Aorta (tissue), 5 donors: ENCODE data around the gene RGS19. TPM values are rescaled to one million over a fixed set of nuclear protein-coding genes. Genes with fewer than 3 reads are reported as not detected.
A peak's percentile ranks its signal among the peaks of the same experiment; 100 is the strongest.

Experiments
- ATAC-seq: fragments of 200-7000 bp; cut with Tn5 transposase; one replicate; pipeline ENCODE4 v1.9.1; 2022; ENCODE audit warnings: moderate library complexity; ENCODE audit not compliant: low FRiP score
- DNase-seq, 2 donors: peaks; one replicate each; pipeline ENCODE4 v3.0.0-alpha.2; 2020
- H3K27ac ChIP-seq, 2 donors: one replicate each; pipeline ENCODE4 v1.5.1; 2013; ENCODE audit warnings: low read length in 2 of 2, mild to moderate bottlenecking in 2 of 2, moderate library complexity in 2 of 2, control low read depth in 1 of 2, inconsistent platforms in 1 of 2, low read depth in 1 of 2
- H3K27me3 ChIP-seq, 2 donors: one replicate each; pipeline ENCODE4 v1.6.1; 2013; ENCODE audit warnings: control low read depth in 1 of 2, low read length in 1 of 2, mild to moderate bottlenecking in 1 of 2, moderate library complexity in 1 of 2; ENCODE audit not compliant: insufficient read depth in 2 of 2, control insufficient read depth in 1 of 2
- H3K36me3 ChIP-seq, 2 donors: one replicate each; pipeline ENCODE4 v1.6.1; 2013; ENCODE audit warnings: control low read depth in 1 of 2, low read length in 1 of 2, mild to moderate bottlenecking in 1 of 2; ENCODE audit not compliant: insufficient read depth in 2 of 2, control insufficient read depth in 1 of 2
- H3K4me1 ChIP-seq, 2 donors: one replicate each; pipeline ENCODE4 v1.6.1; 2013; ENCODE audit warnings: low read length in 2 of 2, control low read depth in 1 of 2, mild to moderate bottlenecking in 1 of 2, moderate library complexity in 1 of 2; ENCODE audit not compliant: insufficient read depth in 2 of 2, control insufficient read depth in 1 of 2
- H3K4me3 ChIP-seq, 2 donors: one replicate each; pipeline ENCODE4 v1.5.1; 2013; ENCODE audit warnings: low read length in 2 of 2, control low read depth in 1 of 2, mild to moderate bottlenecking in 1 of 2
- H3K9me3 ChIP-seq: one replicate; pipeline ENCODE4 v1.6.1; 2013; ENCODE audit warnings: mild to moderate bottlenecking, low read length; ENCODE audit not compliant: control insufficient read depth
- whole genome bisulfite sequencing, 2 donors: extraction: QIAGEN DNeasy Blood & Tissue Kit; methylation state at CpG; one replicate each; pipeline ENCODE4 v1.1.7; 2013; 5-methylcytosine and 5-hydroxymethylcytosine counted together
- intact Hi-C, 2 donors: fragments of 100-400 bp; cut with DNase I; formaldehyde crosslinking; loops; one replicate each; pipeline versions ENCODE4 v1.14.2 to v1.15.0; 2022
- polyA plus RNA-seq, 2 donors: library from polyadenylated mRNA; stranded (reverse); fragments of 200-250 nt; gene quantifications; one replicate each; pipeline ENCODE4 v1.2.3, GENCODE V29; 2013
- total RNA-seq, 2 donors: library from RNA; stranded (reverse); fragmentation: NEBNext Ultra II Directional; extraction: Animal tissue kit (Norgen Biotek cat#: 25700); gene quantifications; one replicate each; pipeline ENCODE4 v1.2.1, GENCODE V29; 2021
- donor health status: healthy with polysubstance abuse.
- donor health status: Bipolar disorder and iron deficiency.
- donor health status: DM: no; HTN: no; CAD: no.
- donor health status: DM: no; HTN: no; CAD: no.
- donor health status: DM: yes; HTN: yes; CAD: no.

RGS19 gene
- total and polyA plus RNA-seq, 4 donors: 10.8 to 23.8 (median 19.6) TPM

DNA sequence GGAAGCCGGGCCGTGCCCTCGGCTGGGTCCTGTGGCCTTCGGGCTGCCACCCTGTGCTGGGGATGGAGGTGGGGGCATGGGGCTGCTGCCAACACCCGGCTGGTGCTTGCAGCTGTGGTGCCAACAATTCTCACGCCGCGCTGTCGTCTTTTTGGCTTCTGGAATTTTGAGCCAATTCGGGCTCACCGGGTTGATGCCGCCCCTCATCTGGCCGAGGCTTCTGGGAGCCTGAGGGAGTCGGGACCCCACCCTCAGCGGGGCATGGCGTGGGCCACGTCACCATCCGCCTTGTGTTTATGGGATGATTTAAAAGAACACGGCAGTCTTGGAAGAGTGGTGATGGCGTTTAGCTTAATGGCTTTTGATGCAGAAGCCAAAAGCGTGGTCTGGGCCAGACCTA is 36.7 kb upstream of the RGS19 start:
- H3K36me3 ChIP-seq: no peaks in the 10 kb centered on the region
- ATAC-seq (no peak), DNase-seq (peak in 1 of 2 donors; percentile 69)
- no peak overlapping the region for H3K4me3 ChIP-seq
- no peak overlapping the region for H3K27ac ChIP-seq
- 77 to 80% methylated on average over 21 of the region's 21 CpGs for WGBS, 2 donors
- intact Hi-C loops: no loop called here
- H3K9me3 ChIP-seq: no peaks in the 10 kb centered on the region
- H3K27me3 ChIP-seq: no peaks in the 10 kb centered on the region
- H3K4me1 ChIP-seq: no peaks in the 10 kb centered on the region

DNA sequence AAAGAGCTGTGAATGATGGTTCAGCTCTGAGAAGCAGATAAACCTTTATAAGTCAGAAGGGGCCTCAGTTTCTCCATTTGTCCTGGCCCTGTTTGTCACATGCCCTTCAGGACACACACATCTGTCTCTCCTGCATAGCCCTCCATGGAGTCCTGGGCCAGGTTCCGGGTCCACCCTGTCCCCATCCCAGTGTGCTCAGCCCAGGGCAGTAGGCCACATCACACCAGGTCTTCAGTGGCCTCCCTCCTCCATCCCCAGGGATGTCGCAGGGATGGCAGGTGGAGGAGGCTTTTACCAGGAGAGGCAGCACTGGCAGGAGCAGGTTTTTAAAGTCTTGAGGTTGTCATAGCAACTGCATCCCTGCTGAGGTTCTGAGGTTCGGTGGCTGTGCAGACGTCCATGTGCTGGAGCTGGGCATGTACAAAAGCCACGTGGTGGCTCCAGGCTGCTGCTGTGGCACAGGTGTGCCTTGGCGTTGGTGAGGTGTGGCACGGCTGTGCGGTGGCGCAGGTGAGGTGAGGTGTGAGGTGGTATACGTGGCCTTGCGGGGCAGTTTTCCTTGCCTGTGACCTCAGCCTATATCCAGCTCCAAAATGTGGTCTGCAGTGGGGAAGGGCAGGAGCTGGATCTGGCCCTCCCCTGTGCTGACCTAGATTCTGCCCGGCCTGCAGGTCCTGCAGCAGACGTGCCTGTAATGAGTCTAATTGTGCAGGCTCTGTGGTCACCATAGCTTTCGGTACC is 36.0 kb upstream of the RGS19 start:
- Histone ChIP-seq H3K4me3 (no peak overlapping the region), H3K4me1 (no peaks in the 10 kb centered on the region), H3K9me3 (no peaks in the 10 kb centered on the region), H3K27me3 (no peaks in the 10 kb centered on the region), H3K27ac (no peak overlapping the region), H3K36me3 (no peaks in the 10 kb centered on the region)
- ATAC-seq (no peak), DNase-seq (peak in 1 of 2 donors; percentile 63)
- 74% methylated on average over 14 of the region's 14 CpGs for WGBS, 2 donors
- intact Hi-C loops: no loop called here

- 77 to 81% methylated on average over 14 of the region's 14 CpGs for WGBS, 2 donors
- H3K36me3 ChIP-seq: no peaks in the 10 kb centered on the region
- no peak overlapping the region for H3K4me3 ChIP-seq
- no peak overlapping the region for H3K27ac ChIP-seq
- intact Hi-C loops: no loop called here
- peak in 1 of 2 donors; percentile 66 for DNase-seq
- ATAC-seq: no peak
- H3K9me3 ChIP-seq: no peaks in the 10 kb centered on the region
- no peaks in the 10 kb centered on the region for H3K4me1 ChIP-seq
- H3K27me3 ChIP-seq: no peaks in the 10 kb centered on the region
Observed at GRCh38 chr20:64114356-64114971, 35.1 kb upstream of the RGS19 start.

DNA sequence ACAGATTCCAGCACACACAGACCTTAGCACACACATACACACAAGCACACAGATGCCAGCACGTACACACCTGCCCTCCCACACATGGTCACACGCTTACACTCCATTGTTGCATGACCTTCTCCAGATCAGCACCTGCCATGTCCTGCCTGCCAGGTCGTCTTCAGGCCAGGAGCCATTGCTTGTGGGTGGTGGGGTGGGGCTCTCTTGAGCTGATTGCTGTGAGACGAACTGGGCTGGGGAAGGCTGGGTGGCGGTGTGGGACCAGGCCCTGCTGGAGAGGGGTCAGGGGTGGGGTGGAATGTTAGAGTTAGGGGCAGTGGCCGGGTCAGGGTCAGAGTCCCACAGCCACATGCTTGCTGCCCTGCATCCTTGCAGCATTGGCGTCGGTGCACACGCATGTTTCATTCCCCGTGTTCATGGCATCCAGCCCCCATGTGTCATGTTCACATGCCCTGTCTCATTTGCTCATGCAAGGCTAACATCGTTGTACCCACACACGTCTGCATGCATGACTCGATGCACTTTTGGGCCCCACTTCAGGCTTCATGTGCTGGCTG is 34.6 kb upstream of the RGS19 start:
- Histone ChIP-seq H3K9me3 (no peaks in the 10 kb centered on the region), H3K4me1 (no peaks in the 10 kb centered on the region), H3K4me3 (no peak overlapping the region), H3K36me3 (no peaks in the 10 kb centered on the region), H3K27ac (no peak overlapping the region), H3K27me3 (no peaks in the 10 kb centered on the region)
- intact Hi-C loops: no loop called here
- WGBS, 2 donors: 81 to 83% methylated on average over 13 of the region's 13 CpGs
- ATAC-seq (no peak), DNase-seq (peak; percentile 21 to 61)

DNA sequence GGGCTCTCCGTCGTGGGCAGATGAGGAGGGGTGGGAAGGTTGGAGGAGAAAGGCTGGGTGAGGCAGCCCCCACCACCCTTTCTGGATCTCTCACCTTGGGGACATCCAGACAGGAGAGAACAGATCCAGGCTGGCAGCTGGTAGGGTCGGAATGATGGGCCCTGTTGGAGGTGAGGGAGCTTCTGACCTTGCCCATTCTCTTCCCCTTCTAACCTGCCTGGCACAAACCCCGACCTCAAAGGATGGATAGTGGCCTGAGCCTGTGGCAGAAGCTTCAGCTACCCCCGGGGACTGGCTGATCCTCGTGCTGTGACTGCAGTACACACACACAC is 34.1 kb upstream of the RGS19 start:
- Histone ChIP-seq H3K9me3 (no peaks in the 10 kb centered on the region), H3K36me3 (no peaks in the 10 kb centered on the region), H3K4me1 (no peaks in the 10 kb centered on the region), H3K27me3 (no peaks in the 10 kb centered on the region), H3K4me3 (no peak overlapping the region), H3K27ac (no peak overlapping the region)
- no peak for ATAC-seq
- 61 to 63% methylated on average over 5 to 6 of the region's 6 CpGs for WGBS, 2 donors
- intact Hi-C loops: no loop called here
- peak in 1 of 2 donors; percentile 39 for DNase-seq

- H3K4me1 ChIP-seq: no peaks in the 10 kb centered on the region
- intact Hi-C loops: no loop called here
- no peaks in the 10 kb centered on the region for H3K9me3 ChIP-seq
- H3K36me3 ChIP-seq: no peaks in the 10 kb centered on the region
- ATAC-seq (no peak), DNase-seq (peak; percentile 34 to 62)
- H3K27me3 ChIP-seq: no peaks in the 10 kb centered on the region
- H3K4me3 ChIP-seq: no peak overlapping the region
- H3K27ac ChIP-seq: no peak overlapping the region
- 78% methylated on average over 18 of the region's 18 CpGs for WGBS, 2 donors
Observed at GRCh38 chr20:64112691-64113443, 33.5 kb upstream of the RGS19 start.

DNA sequence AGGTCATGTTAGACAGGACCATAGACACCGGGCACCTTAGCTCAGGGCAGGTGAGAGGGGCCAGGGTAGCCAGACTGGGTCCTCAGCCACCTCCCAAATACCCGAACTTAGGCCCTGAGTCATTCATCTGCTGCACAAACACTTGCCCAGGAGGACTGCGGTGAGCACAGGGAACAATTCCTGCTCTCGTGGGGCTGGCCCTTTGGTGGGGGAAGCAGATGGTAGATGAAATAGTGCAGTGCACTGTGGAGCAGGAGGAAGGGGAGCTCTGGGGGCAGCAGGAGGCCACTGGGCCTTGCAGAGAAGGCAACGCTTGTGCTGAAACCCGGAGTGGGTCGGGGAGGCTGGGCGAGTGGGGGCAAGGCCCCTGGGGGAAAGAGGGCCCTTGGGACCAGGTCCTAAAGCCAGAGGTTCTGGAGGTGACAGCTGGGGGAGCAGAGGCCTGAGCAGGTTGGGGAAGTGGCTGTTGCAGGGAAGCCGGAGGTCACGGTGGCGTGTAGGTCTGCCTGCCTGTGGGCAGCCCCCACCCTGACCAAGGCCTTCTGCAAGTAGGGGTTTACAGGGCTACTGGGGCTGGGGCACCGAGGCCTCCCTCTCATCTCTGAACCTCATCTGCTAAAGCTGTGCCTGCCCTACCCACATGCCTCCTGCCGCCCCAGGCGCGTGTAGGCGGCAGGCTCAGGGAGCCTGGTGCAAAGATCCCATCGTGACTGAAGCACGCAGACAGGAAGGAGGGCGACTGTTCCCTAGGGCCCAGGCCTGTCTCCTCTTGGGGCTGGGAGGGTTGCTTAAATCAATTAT is 32.7 kb upstream of the RGS19 start:
- Histone ChIP-seq H3K36me3 (no peaks in the 10 kb centered on the region), H3K27ac (no peak overlapping the region), H3K4me1 (no peaks in the 10 kb centered on the region), H3K9me3 (no peaks in the 10 kb centered on the region), H3K27me3 (no peaks in the 10 kb centered on the region), H3K4me3 (no peak overlapping the region)
- WGBS, 2 donors: 83 to 86% methylated on average over 19 of the region's 19 CpGs
- intact Hi-C loops: no loop called here
- DNase-seq: peak; percentile 33 to 47
- no peak for ATAC-seq

DNA sequence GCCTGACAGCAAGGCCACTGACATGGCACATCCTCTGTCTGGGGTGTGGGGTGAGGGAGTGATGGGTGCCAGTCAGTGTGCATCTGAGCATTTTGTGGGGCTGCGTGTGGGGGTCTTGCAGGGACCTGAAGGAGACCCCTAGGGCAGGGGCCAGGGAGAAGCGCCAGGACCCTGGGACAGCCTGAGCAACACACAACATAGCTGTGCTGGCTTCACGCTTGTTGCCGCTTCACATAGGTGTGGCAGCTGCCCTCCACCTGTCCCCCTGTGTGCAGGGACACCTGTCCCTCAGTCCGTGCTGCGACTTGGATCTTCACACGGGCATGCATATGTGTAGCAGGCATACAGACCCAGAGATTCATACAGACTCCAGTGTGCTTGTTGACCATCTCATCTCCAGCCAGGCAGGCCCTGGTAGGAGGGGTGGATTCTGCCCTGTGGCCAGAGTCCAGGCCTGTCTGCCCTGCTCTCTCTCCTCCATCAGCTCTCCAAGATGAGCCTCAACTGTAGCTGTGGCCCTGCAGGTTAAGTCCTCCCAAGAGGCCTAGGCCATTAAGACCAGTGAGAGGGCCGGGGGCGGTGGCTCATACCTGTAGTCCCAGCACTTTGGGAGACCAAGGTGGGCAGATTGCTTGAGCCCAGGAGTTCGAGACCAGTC is 31.2 kb upstream of the RGS19 start:
- intact Hi-C loops: no loop called here
- WGBS, 2 donors: 91 to 95% methylated on average over 10 of the region's 10 CpGs
- Histone ChIP-seq H3K4me1 (no peaks in the 10 kb centered on the region), H3K27me3 (no peaks in the 10 kb centered on the region), H3K4me3 (no peak overlapping the region), H3K36me3 (no peaks in the 10 kb centered on the region), H3K9me3 (no peaks in the 10 kb centered on the region), H3K27ac (no peak overlapping the region)
- no peak for ATAC-seq
- DNase-seq: peak; percentile 27 to 73
